Stimulated activated naive B cell treated with anti-CD40 and anti-IgM and Interleukin-4, amounts not matched to agents 10 μg/mL and 1 μg/mL and 100 μg/mL, for 72 hours (primary cell): ENCODE data around the gene MYO5C.
"Not testable (repeated sequence)": the region's sequence is repeated elsewhere in the genome, so short reads cannot be mapped to it uniquely, and the experiment has no call there.

Experiments
- ATAC-seq, 2 donors: fragments of 150-1000 bp; cut with Tn5 transposase; replicated peaks; 2 replicates each; pipeline ENCODE4 v1.10.0; 2021; ENCODE audit warnings: moderate library complexity in 1 of 2
- DNase-seq: peaks from one replicate; pipeline ENCODE4 v3.0.0; 2021
- H3K27ac Mint-ChIP-seq: one replicate; pipeline ENCODE4 v1.8.0; 2022; ENCODE audit warnings: mild to moderate bottlenecking, mixed read lengths
- H3K27me3 Mint-ChIP-seq, 2 donors: one replicate each; pipeline ENCODE4 v1.8.0; 2022; ENCODE audit warnings: mixed read lengths in 2 of 2
- H3K36me3 Mint-ChIP-seq, 2 donors: one replicate each; pipeline ENCODE4 v1.8.0; 2022; ENCODE audit warnings: mixed read lengths in 2 of 2, mild to moderate bottlenecking in 1 of 2
- H3K4me1 Mint-ChIP-seq, 2 donors: one replicate each; pipeline ENCODE4 v1.8.0; 2022; ENCODE audit warnings: mixed read lengths in 2 of 2, mild to moderate bottlenecking in 1 of 2
- H3K4me3 Mint-ChIP-seq, 2 donors: one replicate each; pipeline ENCODE4 v1.8.0; 2022; ENCODE audit warnings: mild to moderate bottlenecking in 2 of 2, mixed read lengths in 2 of 2, moderate library complexity in 1 of 2
- H3K9me3 Mint-ChIP-seq, 2 donors: one replicate each; pipeline ENCODE4 v1.8.0; 2022; ENCODE audit warnings: mixed read lengths in 2 of 2, mild to moderate bottlenecking in 1 of 2

The MYO5C gene

GRCh38 chr15:52290800-52291199, 4.8 kb downstream of the MYO5C start:
- H3K27me3 Mint-ChIP-seq = peaks cover 16 to 26% of the 10 kb centered on the region in 2 donors
- DNase-seq = no peak
- peaks cover 0 to 2% of the 10 kb centered on the region in 2 donors for H3K9me3 Mint-ChIP-seq
- peak in 1 of 2 donors; percentile 20 for ATAC-seq
- H3K4me3 Mint-ChIP-seq = no peak overlapping the region
- H3K4me1 Mint-ChIP-seq = peaks cover 26 to 45% of the 10 kb centered on the region in 2 donors
- peak overlapping the region; percentile 78 for H3K27ac Mint-ChIP-seq
- peaks cover 0 to 3% of the 10 kb centered on the region in 2 donors for H3K36me3 Mint-ChIP-seq

GRCh38 chr15:52290329-52290728, 5.3 kb downstream of the MYO5C start:
- ATAC-seq (peak; percentile 82 to 83), DNase-seq (no peak)
- peak overlapping the region; percentile 88 for H3K27ac Mint-ChIP-seq
- peaks cover 26 to 45% of the 10 kb centered on the region in 2 donors for H3K4me1 Mint-ChIP-seq
- H3K27me3 Mint-ChIP-seq = peaks cover 16 to 26% of the 10 kb centered on the region in 2 donors
- no peak overlapping the region for H3K4me3 Mint-ChIP-seq
- peaks cover 0 to 3% of the 10 kb centered on the region in 2 donors for H3K36me3 Mint-ChIP-seq
- H3K9me3 Mint-ChIP-seq = peaks cover 0 to 2% of the 10 kb centered on the region in 2 donors

- Mint-ChIP-seq H3K9me3 (peaks cover 0 to 2% of the 10 kb centered on the region in 2 donors), H3K36me3 (peaks cover 0 to 3% of the 10 kb centered on the region in 2 donors), H3K4me1 (peaks cover 26 to 42% of the 10 kb centered on the region in 2 donors), H3K4me3 (no peak overlapping the region), H3K27me3 (peaks cover 13 to 22% of the 10 kb centered on the region in 2 donors), H3K27ac (peak overlapping the region; percentile 88)
- DNase-seq (no peak), ATAC-seq (no peak)
Measured at GRCh38 chr15:52289629-52290081, 5.9 kb downstream of the MYO5C start.

- ATAC-seq (no peak), DNase-seq (no peak)
- H3K9me3 Mint-ChIP-seq = peaks cover 0 to 2% of the 10 kb centered on the region in 2 donors
- no peak overlapping the region for H3K27ac Mint-ChIP-seq
- H3K36me3 Mint-ChIP-seq = peaks cover 0 to 3% of the 10 kb centered on the region in 2 donors
- H3K27me3 Mint-ChIP-seq = peaks cover 8 to 15% of the 10 kb centered on the region in 2 donors
- H3K4me3 Mint-ChIP-seq = no peak overlapping the region
- H3K4me1 Mint-ChIP-seq = peaks cover 23 to 35% of the 10 kb centered on the region in 2 donors
Measured at GRCh38 chr15:52288986-52289385, 6.6 kb downstream of the MYO5C start.

- Mint-ChIP-seq H3K27me3 (peaks cover under 1 to 8% of the 10 kb centered on the region in 2 donors), H3K4me1 (peaks cover 18 to 28% of the 10 kb centered on the region in 2 donors), H3K36me3 (peaks cover 0 to 3% of the 10 kb centered on the region in 2 donors), H3K4me3 (no peak overlapping the region), H3K9me3 (peaks cover 0 to 2% of the 10 kb centered on the region in 2 donors), H3K27ac (no peak overlapping the region)
- ATAC-seq (no peak), DNase-seq (no peak)
Measured at GRCh38 chr15:52288051-52288942, 7.3 kb downstream of the MYO5C start.

GRCh38 chr15:52287114-52287513, 8.5 kb downstream of the MYO5C start:
- H3K27me3 Mint-ChIP-seq = peaks cover 0 to 6% of the 10 kb centered on the region in 2 donors
- H3K36me3 Mint-ChIP-seq = peaks cover 0 to 3% of the 10 kb centered on the region in 2 donors
- peaks cover 0 to 2% of the 10 kb centered on the region in 2 donors for H3K9me3 Mint-ChIP-seq
- no peak overlapping the region for H3K4me3 Mint-ChIP-seq
- ATAC-seq (no peak), DNase-seq (no peak)
- H3K27ac Mint-ChIP-seq = no peak overlapping the region
- H3K4me1 Mint-ChIP-seq = peaks cover 15 to 25% of the 10 kb centered on the region in 2 donors

- H3K4me3 Mint-ChIP-seq, H3K36me3 Mint-ChIP-seq, H3K27ac Mint-ChIP-seq, ATAC-seq, H3K27me3 Mint-ChIP-seq, DNase-seq, H3K9me3 Mint-ChIP-seq: not testable (repeated sequence)
- peaks cover 11 to 18% of the 10 kb centered on the region in 2 donors for H3K4me1 Mint-ChIP-seq
Measured at GRCh38 chr15:52285941-52286340, 9.7 kb downstream of the MYO5C start.

GRCh38 chr15:52284164-52284563, 11.4 kb downstream of the MYO5C start:
- Mint-ChIP-seq H3K4me1 (peaks cover 0 to under 1% of the 10 kb centered on the region in 2 donors), H3K27me3 (peaks cover 0 to 2% of the 10 kb centered on the region in 2 donors), H3K27ac (no peak overlapping the region), H3K9me3 (no peaks in the 10 kb centered on the region), H3K36me3 (no peaks in the 10 kb centered on the region), H3K4me3 (no peak overlapping the region)
- DNase-seq (no peak), ATAC-seq (no peak)

- Mint-ChIP-seq H3K27me3 (no peaks in the 10 kb centered on the region), H3K4me3 (no peak overlapping the region), H3K9me3 (no peaks in the 10 kb centered on the region), H3K36me3 (no peaks in the 10 kb centered on the region), H3K27ac (no peak overlapping the region), H3K4me1 (no peaks in the 10 kb centered on the region)
- no peak for ATAC-seq
- DNase-seq = no peak
Measured at GRCh38 chr15:52283281-52283680, 12.3 kb downstream of the MYO5C start.

- H3K4me3 Mint-ChIP-seq = no peak overlapping the region
- ATAC-seq = no peak
- H3K36me3 Mint-ChIP-seq = no peaks in the 10 kb centered on the region
- no peak overlapping the region for H3K27ac Mint-ChIP-seq
- no peaks in the 10 kb centered on the region for H3K4me1 Mint-ChIP-seq
- no peak for DNase-seq
- H3K9me3 Mint-ChIP-seq = no peaks in the 10 kb centered on the region
- H3K27me3 Mint-ChIP-seq = no peaks in the 10 kb centered on the region
Measured at GRCh38 chr15:52282418-52282817, 13.2 kb downstream of the MYO5C start.

- Mint-ChIP-seq H3K9me3 (no peaks in the 10 kb centered on the region), H3K4me1 (no peaks in the 10 kb centered on the region), H3K4me3 (no peak overlapping the region), H3K36me3 (no peaks in the 10 kb centered on the region), H3K27ac (no peak overlapping the region), H3K27me3 (no peaks in the 10 kb centered on the region)
- ATAC-seq (no peak), DNase-seq (no peak)
Measured at GRCh38 chr15:52281085-52282035, 14.2 kb downstream of the MYO5C start.

- H3K4me1 Mint-ChIP-seq = no peaks in the 10 kb centered on the region
- peaks cover 3 to 6% of the 10 kb centered on the region in 2 donors for H3K27me3 Mint-ChIP-seq
- ATAC-seq (no peak), DNase-seq (no peak)
- H3K27ac Mint-ChIP-seq = no peak overlapping the region
- no peaks in the 10 kb centered on the region for H3K9me3 Mint-ChIP-seq
- no peaks in the 10 kb centered on the region for H3K36me3 Mint-ChIP-seq
- no peak overlapping the region for H3K4me3 Mint-ChIP-seq
Measured at GRCh38 chr15:52280326-52281084, 15.1 kb downstream of the MYO5C start.

GRCh38 chr15:52278636-52279367, 16.8 kb downstream of the MYO5C start:
- H3K4me3 Mint-ChIP-seq = no peak overlapping the region
- no peak overlapping the region for H3K27ac Mint-ChIP-seq
- no peak for ATAC-seq
- no peaks in the 10 kb centered on the region for H3K9me3 Mint-ChIP-seq
- peaks cover 3 to 6% of the 10 kb centered on the region in 2 donors for H3K27me3 Mint-ChIP-seq
- H3K4me1 Mint-ChIP-seq = no peaks in the 10 kb centered on the region
- H3K36me3 Mint-ChIP-seq = no peaks in the 10 kb centered on the region
- DNase-seq = no peak
